Measurements from ENCODE around the gene SLC9C1.

DNA sequence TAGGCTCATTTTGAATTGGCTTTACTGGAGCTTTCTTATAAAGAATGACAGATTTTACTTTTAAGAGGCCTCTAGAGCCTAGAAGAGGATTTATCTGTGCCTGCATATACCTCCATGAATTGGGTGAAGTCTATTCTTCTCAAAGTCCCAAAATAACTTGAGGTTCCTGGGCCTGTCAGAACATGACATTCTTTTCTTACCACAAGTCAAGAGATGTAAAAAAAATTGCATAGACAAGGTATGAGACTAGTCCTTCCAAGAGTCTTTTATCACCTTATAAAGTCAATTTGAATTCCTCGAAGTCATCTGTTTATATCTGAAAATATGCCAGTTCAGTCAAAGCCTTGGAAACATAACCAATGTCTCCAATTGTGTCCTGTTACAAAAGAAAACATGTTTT is 21.8 kb upstream of the SLC9C1 start:
- TF ChIP-seq TSHZ2 (CRISPR knock-in tag; IDR thresholded peaks at IDR 0.05), result no peak
- TF ChIP-seq, protein P1, sequence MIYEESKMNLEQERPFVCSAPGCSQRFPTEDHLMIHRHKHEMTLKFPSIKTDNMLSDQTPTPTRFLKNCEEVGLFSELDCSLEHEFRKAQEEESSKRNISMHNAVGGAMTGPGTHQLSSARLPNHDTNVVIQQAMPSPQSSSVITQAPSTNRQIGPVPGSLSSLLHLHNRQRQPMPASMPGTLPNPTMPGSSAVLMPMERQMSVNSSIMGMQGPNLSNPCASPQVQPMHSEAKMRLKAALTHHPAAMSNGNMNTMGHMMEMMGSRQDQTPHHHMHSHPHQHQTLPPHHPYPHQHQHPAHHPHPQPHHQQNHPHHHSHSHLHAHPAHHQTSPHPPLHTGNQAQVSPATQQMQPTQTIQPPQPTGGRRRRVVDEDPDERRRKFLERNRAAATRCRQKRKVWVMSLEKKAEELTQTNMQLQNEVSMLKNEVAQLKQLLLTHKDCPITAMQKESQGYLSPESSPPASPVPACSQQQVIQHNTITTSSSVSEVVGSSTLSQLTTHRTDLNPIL (CRISPR knock-in tag; IDR thresholded peaks at IDR 0.05; ENCODE audit: low read depth), result no peak
- TF ChIP-seq ZFP3 (CRISPR knock-in tag; IDR thresholded peaks at IDR 0.05), result no peak
- no peak for TF ChIP-seq RARB (CRISPR knock-in tag; IDR thresholded peaks at IDR 0.05)
- TF ChIP-seq PATZ1 (CRISPR knock-in tag; IDR thresholded peaks at IDR 0.05; ENCODE audit: borderline replicate concordance), result no peak
- TF ChIP-seq TCF4 (CRISPR knock-in tag; IDR thresholded peaks at IDR 0.05; ENCODE audit: borderline replicate concordance), result no peak
- no peak for TF ChIP-seq CSRNP3 (CRISPR knock-in tag; IDR thresholded peaks at IDR 0.05)
- no peak for TF ChIP-seq OSR1 (CRISPR knock-in tag; IDR thresholded peaks at IDR 0.05)
- TF ChIP-seq ZNF8 (CRISPR knock-in tag; IDR thresholded peaks at IDR 0.05), result no peak
- no peak for TF ChIP-seq ARNTL (CRISPR knock-in tag; IDR thresholded peaks at IDR 0.05; ENCODE audit: borderline replicate concordance, low read depth)
- no peak for TF ChIP-seq SNAI2 (CRISPR knock-in tag; IDR thresholded peaks at IDR 0.05)
- no peak for TF ChIP-seq BACH2 (CRISPR knock-in tag; IDR thresholded peaks at IDR 0.05; ENCODE audit: borderline replicate concordance)
- TF ChIP-seq, protein P2, sequence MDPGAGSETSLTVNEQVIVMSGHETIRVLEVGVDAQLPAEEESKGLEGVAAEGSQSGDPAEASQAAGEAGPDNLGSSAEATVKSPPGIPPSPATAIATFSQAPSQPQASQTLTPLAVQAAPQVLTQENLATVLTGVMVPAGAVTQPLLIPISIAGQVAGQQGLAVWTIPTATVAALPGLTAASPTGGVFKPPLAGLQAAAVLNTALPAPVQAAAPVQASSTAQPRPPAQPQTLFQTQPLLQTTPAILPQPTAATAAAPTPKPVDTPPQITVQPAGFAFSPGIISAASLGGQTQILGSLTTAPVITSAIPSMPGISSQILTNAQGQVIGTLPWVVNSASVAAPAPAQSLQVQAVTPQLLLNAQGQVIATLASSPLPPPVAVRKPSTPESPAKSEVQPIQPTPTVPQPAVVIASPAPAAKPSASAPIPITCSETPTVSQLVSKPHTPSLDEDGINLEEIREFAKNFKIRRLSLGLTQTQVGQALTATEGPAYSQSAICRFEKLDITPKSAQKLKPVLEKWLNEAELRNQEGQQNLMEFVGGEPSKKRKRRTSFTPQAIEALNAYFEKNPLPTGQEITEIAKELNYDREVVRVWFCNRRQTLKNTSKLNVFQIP (CRISPR knock-in tag; IDR thresholded peaks at IDR 0.05; ENCODE audit: borderline replicate concordance, low read depth), result no peak
- no peak for TF ChIP-seq PPARA (CRISPR knock-in tag; IDR thresholded peaks at IDR 0.05; ENCODE audit: borderline replicate concordance)

Data from SK-N-SH treated with all-trans-retinoic acid at 6 μM for 48 hours (cell line).